SIG-M5 treated with dmso at 0.1 percent for 504 hours (cell line): ENCODE data around the gene NSMCE3.

Source experiments
- DNase-seq: peaks from one replicate; lab custom pipeline; 2025; ENCODE audit not compliant: unreplicated experiment; lab: John Stamatoyannopoulos, UW

Gene NSMCE3

DNA sequence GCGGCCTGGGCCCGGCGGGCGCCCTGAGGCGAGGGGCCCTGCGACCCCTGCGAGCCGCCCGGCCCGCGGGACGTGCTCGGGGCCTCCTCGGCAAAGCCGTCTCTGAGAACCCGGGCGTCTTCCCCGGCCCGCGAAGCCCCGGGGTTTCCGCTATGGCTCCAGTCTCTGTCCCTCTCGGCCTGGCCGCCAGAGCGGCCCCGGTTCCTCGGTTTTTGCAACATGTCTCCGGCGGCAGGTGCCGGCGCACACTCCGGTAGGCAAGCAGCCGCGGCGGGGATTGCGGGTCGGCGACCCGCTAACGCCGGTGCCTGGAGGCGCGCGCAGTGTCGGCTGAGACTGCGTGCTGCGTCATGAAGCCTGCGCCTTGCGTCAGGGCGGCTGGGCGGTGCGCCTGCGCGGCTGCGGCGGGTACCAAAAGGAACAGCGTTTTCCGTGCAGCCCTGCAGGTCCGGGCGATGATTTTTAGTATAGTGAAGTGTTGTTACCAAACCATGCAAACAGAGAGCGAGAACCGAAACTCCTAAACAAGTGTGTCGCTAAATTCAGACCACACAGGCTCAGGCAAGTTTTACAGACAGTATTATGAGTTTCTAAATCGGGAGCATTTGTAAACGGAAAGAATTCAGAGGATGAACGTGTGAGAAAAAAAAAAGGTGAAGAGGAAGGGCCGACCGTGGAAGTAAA is at the start of gene NSMCE3:
TSS of gene NSMCE3 (minus strand) at position 338 of the 684 bp plus-strand sequence. CDS start at position 221, 117 bp downstream.
- DNase-seq, result peak; percentile 90

DNA sequence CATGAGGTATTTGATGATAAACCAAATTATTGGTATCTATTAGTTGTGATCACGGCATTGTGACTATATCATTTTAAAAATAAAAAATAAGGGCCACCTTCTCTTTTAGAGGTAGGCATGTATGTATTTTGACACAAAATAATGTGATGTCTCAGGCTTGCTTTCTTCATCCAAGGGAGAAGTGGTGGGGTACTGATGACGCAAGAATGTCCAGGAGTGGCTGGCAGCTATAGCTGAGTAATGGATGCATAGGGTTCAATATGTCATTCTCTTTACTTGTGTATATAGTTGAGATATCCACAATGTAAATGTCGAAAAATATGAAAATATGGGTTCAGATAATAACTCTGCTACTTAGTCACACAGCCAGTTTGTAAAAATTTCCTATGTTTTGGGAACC is 46.8 kb upstream of the NSMCE3 start:
- peak; percentile 1 for DNase-seq

DNA sequence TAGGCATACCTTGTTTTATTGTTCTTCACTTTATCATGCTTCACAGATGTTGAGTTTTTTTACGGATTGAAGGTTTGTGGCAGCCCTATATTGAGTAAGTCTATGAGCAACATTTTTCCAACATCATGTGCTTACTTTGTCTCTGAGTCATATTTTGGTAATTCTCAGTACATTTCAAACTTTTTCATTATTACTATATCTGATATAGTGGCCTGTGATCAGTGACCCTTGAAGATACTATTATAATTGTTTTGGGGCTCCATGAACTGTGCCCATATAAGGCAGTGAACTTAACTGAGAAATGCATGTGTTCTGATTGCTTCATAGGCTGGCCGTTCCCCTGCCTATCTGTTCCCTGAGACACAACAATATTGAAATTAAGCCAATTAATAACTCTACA is 42.8 kb upstream of the NSMCE3 start:
- DNase-seq, result no peak

DNA sequence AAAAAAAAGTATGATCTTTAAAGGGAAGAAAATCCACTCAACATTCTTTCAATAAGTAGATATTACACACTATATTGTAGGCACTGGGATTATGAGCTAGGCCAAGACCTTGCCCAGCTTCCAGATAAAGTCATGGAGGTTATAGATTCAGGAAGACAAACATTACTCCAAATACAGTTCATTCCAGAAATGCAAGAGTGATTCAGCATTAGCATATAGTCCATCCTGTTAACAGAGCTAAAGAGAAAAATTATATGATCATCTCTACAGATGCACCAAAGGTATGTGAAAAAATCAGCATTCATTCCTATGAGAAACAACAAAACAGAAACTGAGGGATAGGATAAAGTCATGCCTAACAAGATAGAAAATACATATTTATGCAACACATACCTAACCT is 42.1 kb upstream of the NSMCE3 start:
- DNase-seq, result no peak

DNA sequence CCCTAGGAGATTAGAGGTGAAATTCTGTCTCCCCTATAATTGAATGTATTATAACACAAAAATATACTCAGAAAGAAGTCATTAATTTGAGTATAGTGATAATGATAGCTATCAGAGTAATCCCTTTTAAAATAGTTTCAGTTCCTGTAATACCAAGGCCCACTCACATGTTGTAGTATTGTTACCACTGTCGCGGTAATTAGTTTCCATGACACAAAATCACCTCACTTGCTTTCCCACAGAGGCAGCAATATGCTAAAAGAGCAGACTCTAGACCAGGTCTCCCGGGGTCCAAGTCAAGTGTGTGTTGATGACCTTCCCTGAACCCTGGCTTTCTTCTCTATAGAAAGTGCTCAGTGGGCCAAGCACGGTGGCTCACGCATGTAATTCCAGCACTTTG is 39.5 kb upstream of the NSMCE3 start:
- DNase-seq, result no peak

DNA sequence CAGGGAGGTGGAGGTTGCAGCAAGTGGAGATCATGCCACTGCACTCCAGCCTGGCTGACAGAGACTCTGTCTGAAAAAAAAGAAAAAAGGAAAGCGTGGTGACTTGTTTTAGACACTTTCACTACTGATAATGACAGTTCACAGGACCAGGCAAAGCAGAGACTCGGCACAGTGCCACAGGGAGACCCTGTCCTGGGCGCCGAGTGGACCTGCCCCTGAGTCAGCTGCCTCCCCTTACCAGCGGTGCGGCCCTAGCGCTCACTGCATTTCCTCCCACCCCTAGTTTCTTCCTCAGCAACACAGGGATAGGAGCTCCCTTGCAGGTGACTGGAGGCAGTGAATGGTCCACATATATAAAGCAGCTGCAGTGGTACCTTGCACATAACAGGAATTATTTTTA is 38.7 kb upstream of the NSMCE3 start:
- DNase-seq, result no peak

DNA sequence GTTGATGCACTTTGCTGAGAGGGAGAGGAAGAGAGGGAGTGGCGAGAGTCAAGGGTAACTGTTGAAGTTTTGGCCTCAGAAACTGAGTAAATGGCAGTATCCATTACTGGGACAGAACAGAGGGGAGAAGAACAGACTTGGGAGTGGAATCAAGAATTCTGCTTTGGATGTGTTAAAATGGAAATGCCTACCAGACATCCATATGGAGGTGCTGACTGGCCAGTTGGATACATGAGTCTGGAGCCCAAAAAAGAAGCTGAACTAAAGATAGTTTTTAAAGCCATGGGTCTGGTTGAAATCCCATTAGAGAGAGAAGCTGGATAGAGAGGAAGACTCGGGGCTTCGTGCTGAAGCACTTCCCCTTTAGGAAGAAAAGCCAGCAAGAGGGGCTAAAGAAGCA is 35.9 kb upstream of the NSMCE3 start:
- DNase-seq, result no peak

DNA sequence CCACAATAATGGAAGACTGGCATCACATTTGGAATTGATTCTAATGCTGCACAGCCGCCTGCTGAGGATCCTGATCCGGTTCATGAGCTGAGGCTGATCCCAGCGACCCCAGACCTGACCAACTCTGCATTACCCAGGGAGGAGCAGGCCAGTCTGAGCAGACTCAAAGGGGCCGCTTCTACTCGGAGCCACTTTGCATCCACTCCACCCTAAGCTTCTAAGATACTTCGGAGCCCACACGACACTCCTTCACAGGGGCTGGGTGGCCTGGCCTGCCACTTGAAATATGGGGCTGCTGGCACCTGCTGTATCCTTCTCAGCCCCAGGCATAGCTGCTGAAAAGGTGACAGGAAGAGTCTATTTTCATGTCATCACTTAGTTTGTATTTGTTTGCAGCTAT is 33.2 kb upstream of the NSMCE3 start:
- DNase-seq, result no peak

DNA sequence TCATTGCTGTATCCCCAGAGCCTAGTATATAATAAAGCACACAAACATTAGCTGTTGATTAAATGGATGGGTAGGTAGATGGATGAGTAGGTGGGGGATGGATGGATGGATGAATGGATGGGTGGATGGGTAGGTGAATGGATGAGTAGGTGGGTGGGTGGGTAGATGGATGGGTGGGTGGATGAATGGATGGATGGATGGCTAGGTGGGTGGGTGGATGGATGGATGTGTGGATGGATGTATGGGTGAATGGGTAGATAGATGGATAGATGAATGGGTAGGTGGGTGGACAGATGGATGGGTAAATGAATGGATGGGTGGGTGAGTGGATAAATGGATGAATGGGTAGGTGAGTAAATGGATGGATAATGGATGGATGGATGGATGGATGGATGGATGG is 30.2 kb upstream of the NSMCE3 start:
- no peak for DNase-seq

DNA sequence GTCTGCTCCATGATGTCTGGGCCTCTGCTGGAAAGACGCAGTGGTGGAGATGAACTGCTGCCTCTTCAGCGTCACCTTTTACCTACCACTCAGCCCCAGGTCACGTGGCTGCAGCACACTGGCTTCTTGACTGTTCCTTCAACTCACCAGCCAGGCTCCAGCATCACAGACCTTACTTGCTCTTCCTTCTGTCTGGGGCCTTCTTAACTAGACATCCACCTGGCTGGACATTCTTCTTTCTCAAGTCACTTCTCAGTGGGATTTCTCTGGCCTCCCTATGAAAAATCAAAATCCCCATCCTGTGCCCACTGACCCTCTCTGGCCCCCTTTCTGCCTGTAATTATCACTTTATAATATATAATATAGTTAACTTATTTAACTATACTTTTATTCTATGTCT is 29.7 kb upstream of the NSMCE3 start:
- no peak for DNase-seq

DNA sequence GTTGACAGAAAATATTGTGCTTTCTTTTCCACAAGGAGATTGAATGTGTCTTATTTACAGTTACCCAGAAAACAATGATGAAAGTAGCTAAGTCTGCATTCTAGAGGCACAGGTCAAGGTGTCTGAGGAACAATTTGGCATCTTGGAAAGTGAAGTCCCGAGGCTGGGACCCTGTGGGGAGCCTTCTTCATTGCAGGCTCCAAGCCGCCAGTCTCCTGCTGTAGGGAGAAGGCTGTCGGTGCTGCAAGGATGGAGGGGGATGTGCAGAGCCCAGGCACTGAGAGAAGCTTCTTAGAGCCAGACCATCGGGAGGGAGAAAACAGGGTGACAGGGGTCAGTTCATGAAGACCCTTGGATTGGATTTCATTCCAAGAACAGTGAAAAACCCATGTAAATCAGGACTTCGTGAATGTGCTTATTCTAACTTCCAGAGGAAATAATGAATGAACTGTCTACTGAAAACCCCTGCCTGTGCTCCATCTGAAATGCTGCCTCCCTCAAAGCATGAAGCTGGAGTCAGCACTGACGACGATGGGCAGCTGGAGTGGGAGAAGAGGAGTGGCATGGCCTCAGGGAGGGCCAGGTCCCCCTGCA is 25.2 kb upstream of the NSMCE3 start:
- no peak for DNase-seq

DNA sequence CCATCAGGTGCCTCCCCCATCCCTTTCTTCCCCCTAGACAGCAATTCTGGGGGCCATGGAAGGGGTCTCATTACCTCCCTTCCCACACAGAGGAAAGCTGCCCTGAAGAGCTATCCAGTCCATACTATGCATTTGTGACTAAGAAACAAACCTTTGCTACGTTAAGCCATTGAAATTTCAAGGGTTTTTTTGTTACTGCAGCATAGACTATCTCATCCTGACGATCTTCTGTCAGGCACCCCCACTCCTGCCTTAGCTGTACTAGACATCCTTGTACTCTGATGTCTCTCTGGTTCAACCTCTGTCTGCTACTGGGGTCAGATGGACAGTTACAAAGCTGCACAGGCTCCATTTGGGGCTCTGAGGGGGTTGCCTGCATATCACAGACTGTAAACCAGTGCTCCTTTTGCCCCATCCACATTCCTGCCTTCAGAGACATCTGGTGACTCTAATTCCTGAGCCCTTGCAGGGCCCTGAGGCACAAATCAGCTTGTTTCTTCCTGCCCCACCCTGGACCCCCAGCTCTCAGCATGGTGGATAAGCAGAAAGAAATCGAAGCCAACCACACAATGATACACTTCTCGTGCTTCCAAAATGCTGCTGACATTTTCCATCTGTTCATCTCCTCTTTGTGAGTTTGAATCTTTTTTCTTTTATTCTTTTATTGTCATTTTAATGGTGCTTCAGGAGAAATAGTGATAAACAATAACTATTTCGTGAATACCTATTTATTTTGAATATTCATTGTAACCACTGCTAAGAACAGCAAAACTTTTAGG is 21.6 kb upstream of the NSMCE3 start:
- DNase-seq, result no peak

DNA sequence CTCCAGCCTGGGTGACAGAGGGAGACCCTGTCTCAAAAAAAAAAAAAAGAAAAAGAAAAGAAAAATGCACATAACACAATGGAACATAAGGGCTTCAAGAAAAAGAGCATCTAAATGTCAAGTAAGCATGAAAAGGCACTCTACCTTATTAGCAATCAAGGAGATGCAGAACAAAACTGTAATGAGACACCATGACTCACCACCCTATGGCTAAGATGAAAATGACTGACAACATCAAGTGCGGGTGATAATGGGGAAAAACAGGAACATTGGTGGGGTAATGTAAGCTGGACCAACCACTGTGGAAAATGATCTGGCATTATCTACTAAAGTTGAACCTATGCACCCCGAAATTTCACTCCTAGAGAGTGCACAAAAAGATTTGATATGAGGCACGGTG is 19.6 kb upstream of the NSMCE3 start:
- no peak for DNase-seq

DNA sequence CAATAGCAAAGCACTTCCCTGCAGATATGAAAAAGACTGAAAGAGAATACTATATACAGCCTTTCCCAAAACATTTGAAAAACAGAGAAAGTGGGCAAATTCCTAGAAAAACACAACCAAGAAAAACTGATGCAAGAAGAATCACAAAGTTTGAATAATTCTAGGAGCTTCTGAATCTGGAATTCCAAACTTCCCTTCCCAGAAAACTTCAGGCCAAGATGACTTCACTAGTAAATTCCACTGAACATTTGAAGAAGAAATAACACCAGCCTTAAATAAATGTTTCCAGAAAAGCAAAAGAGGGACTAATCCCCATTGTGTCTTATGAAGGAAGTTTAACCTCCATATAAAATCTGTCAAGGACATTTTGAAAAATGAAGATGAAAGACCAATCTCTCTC is 15.8 kb upstream of the NSMCE3 start:
- no peak for DNase-seq

DNA sequence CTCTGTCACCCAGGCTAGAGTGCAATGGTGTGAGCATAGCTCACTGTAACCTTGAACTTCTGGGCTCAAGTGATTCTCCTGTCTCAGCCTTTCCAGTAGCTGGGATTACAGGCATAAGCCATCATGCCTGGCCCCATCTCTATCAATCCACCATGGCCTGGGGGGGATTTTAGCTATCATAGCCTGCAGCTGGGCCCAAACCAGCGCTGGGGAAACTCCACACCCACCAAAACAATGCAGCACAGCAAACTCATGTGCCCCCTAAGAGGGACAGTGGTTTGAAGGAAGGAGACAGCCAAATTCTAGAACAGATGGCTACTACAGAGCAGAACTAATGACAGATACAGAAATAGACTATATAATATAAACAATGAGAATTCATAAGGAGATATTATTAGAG is 13.8 kb upstream of the NSMCE3 start:
- DNase-seq, result no peak

DNA sequence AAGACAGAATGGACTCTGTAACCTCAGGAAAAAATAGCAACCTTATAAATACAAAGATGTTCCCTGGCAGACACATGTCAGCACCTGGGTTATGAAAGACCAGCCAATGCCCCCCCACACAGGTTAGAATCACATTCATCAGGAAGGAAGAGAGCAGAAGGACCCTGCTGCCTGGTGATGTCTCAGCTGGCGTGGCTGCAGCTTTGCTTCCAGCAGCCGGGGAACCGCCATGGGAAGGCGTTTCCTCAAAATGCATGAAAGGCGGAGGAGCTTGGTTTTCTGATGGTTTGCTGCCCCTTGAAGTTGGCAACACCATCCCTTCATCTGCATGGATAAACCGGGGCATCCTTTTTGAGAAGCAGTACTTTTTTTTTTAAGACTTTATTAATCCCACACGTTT is 10.9 kb upstream of the NSMCE3 start:
- no peak for DNase-seq

DNA sequence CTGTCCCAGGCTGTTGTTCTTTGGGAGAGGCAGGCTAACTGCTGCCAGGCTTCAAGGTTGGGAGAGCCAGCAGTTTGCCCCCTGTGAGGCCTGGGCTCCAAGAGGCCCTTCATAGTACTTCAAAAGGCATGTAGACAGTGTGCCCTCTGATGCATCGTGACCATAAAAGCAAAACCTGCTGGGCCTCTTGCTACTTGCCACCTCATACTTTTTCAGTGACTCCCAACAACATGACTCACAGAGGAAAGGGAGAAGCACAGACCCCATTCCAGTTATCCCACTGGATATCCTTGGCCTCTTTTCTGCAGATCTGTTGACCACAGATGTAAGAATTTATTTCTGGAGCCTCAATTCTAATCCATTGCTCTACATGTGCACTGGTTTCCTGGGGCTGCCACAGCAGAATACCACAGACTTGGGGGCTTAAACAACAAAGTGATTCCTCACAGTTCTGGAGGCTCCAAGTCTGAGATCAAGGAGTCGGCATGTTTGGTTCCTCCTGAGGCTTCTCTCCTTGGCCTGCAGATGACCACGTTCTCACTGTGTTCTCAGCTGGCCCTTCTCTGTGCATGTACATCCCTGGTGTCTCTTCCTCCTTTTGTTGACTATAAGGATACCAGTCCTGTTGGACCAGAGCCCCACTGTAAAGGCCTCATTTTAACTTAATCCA is 8.9 kb upstream of the NSMCE3 start:
- no peak for DNase-seq

DNA sequence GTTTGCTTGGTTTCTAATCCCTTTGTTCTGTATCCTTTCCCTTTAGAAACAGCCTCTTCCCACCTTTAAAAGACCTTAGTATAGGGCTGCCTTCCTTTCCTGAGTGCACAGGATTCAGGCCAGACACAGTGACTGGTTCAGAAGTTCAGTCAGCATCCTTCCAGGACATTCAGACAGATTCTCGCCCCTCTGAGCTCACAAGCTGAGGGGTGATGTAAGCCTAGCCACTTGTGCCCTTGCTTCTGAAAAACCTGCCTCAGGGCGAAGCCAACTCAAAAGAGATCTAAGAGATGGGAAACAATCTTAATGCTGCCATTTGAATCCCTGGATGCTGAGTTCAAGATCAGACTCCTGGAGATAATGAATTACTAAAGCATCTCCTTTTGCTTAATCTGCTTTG is 6.7 kb upstream of the NSMCE3 start:
- DNase-seq, result no peak

DNA sequence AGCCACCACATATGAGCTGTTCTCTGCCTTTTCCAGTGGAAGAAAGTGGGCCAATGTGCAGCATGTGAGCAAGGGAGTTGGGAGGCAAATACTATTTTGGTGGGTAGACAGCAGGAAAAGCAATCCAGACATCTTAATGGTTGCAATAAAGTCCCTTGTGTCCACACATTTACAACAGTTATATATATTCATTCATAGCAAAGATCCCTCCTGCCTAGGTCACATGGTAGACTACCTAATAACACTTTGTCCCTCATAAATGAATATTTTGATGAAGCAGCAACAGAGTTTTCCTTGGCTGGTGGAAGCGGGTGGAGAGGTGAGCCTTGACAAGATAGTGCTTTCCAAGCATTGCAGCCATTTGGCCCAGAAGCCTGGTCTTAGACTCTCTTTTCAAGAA is 6.2 kb upstream of the NSMCE3 start:
- no peak for DNase-seq

DNA sequence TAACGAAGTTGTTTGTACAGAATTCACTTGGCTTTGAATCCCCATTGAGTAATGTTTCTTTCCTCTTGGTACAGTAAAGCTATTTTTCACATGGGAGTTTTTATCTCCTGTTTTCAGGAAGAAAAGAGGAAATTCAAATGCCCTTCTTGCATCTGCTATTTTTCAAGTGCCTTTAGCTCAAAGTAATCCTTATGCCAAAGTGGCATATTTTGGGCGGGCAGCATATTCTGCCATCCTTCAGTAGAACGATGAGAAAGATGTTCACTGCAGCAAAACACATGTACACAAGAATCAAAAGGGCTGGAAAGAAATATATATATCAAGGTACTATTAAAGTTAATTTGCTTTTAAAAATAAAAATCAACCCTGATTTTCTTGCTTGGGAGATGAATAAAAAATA is 5.3 kb upstream of the NSMCE3 start:
- no peak for DNase-seq

DNA sequence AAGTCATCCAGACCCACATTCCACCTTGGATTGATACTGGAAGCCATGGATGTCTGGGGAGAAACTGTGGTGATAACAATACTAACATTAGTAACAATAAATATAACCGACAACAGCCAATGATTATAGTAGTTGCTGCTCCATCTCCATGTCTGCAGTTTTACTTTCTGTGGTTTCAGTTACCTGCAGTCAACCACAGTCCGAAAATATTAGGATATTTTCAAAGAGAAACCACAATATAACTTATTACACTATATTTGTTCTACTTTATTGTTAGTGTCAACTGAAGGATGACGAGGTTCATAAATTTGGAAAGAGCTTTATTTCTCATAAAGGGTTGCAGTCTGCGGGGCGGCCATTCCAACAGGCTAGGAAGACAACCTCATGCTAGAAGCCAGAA is 2.6 kb upstream of the NSMCE3 start:
- no peak for DNase-seq

DNA sequence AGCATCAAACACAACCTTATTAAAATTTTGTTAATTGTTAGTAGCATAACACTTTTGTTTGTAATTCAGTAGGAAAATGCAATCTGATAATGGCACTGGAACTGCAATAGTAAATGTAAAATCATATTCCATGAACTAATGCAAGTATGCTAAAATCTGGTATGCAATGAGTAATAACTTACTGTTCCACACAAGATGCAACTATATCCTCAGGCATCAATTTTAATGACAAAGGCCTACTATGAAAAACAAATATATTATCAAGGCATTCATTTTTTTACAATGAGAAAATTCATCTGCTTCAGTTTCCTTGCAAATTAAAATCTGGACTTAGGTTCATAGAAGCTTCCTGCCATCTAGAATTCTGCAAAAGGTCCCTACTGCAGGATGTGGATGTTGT is 1.4 kb upstream of the NSMCE3 start:
- DNase-seq, result no peak
